NCI-H2081 (cell line): ENCODE measurements around the gene LRP1.

Source experiments
- DNase-seq, 2 experiments: peaks; one replicate each; lab custom pipeline; 2025; lab: John Stamatoyannopoulos, UW

Gene LRP1

DNA sequence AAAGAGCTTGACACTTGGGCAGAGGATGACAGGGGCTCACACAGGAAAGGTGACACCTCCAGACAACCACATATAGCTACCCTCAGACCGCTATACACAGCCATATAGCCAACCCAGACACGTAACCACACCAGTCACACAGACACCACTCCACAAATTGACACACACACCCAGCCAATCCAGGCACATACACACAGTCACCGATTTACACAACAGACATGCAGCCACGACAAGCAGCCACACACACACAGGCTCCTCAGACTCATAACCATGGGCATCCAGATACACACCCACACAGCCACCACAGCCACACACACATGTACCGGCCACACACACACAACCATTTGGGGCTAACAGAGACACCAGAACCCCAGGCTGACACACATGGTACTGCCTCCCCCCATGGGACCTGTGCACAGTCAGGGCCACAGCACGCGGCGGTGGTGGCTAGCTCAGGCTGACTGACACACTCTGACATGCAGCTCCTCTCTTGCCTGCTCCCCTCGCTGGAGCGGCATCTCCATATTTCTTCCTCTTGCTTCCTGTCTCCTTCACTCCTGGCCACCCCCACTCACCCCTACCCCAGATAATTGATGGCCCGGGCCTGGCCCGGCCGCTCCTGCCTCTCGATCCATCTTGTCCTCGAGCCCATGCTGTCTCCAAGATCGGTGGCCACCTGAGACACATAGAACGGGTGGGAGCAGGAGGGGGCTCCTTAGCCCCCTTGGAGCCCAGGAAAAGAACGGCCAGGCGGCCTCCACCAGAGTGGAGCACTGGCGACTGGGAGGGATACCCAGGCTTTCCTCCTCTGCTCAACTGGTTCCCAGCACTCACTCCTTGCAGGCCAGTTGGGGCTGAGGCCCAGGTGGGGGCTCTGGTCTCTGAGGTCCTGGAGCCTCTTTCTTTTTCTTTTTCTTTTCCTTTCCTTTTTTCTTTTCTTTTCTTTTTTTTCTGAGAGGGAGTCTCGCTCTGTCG is 95.2 kb downstream of the LRP1 start:
- no peak for DNase-seq

DNA sequence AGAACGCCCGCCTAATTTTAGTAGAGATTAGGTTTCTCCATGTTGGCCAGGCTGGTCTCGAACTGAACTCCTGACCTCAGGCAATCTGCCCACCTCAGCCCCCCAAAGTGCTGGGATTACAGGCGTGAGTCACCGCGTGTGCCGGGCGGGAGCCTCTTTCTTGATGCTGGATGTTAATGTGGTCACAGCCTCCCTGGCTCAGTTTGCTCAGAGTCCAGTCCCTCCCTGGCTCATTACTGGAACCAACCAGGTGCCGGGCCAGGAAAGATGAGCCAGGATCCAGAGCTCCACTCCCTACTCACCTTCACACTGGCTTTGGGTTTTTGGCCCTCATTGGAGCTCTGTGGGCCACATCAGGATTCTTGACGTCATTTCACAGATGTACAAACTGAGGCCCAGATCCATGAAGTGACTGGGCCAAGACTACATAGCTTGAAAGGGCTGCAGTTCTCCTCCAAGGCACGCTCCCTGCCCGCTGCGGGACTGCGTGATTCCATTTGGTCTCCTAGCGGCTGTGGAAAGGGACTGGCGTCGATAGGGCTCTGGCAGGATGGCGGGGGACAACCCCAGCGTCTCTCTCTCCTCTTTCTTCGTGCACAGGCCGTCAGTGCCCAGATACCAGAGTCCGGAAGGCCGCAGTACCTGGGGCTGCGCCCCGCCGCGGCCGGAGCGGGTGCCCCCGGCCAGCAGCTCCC is 96.1 kb downstream of the LRP1 start:
- DNase-seq, result no peak

DNA sequence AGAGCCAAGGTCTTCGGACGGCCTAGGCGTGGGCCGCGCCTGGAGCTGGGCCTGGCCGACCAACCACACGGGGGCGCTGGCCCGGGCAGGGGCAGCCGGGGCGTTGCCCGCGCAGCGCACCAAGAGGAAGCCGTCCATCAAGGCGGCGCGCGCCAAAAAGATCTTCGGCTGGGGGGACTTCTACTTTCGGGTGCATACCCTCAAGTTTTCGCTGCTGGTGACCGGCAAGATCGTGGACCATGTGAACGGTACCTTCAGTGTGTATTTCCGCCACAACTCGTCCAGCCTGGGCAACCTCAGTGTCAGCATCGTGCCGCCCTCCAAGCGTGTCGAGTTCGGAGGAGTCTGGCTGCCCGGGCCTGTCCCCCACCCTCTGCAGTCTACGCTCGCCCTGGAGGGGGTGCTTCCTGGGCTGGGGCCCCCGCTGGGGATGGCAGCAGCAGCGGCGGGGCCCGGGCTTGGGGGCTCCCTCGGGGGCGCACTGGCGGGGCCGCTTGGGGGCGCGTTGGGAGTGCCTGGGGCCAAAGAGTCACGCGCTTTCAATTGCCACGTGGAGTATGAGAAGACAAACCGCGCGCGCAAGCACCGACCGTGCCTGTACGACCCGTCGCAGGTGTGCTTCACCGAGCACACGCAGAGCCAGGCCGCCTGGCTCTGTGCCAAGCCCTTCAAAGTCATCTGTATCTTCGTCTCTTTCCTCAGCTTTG is 96.8 kb downstream of the LRP1 start:
- no peak for DNase-seq

DNA sequence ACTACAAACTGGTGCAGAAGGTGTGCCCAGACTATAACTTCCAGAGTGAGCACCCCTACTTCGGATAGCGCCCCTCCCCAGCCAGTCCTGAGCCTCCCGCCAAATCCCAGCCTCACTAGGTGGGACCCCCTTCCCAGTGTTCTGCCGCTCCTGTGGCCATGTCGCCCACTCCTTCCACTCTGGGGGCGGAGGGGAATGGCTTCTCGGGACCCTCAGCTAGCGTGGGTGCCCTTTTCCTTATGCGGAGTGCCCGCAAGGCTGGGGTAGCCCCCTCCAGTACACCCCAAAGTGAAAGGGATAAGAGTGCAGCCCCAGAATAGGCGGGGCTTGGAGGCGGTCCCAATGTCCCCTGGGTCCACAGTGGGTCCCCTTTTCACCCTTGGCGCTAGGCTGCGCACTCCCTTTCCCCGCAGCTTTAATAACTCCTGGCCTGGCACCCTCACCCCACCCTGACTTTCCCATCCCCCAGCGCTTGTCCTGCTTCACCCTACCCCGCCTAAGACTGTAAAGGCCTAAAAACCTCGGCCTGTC is 97.5 kb downstream of the LRP1 start:
- DNase-seq, result no peak

DNA sequence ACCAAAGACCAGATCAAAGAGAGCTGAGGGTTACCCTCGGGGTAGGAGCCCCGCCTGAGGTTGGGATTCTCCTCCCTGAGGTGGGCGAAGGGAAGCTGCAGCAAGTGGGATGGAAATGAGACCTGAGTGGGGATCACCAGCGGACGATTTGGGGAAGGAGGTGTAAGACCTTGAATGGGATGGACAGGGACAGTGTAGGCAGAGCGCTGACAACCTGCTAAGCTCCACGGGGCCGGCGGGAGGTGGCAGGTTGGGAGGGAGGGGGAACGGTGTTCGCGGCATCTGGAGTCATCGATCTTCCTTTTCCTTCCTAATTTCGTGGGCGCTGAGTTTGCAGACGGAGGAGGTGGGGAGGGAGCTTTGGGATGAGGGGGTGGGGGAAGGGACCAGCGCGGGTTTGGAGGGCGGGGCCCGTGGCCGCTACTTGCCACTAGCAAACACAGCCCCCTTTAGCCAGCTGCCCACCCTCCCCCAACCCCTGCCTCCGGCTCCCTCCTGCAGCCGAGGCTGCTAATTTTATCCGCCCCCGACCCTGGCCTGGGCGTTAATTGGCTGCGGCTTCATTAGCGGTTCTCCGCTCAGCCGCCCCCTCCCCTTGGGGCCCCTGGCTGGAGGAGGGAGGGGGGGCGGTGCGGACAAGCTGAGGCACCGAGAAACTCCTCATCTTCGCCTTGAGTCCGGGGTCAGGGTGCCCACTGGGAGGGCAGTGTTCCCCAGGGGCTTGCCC is 98.5 kb downstream of the LRP1 start:
- no peak for DNase-seq

DNA sequence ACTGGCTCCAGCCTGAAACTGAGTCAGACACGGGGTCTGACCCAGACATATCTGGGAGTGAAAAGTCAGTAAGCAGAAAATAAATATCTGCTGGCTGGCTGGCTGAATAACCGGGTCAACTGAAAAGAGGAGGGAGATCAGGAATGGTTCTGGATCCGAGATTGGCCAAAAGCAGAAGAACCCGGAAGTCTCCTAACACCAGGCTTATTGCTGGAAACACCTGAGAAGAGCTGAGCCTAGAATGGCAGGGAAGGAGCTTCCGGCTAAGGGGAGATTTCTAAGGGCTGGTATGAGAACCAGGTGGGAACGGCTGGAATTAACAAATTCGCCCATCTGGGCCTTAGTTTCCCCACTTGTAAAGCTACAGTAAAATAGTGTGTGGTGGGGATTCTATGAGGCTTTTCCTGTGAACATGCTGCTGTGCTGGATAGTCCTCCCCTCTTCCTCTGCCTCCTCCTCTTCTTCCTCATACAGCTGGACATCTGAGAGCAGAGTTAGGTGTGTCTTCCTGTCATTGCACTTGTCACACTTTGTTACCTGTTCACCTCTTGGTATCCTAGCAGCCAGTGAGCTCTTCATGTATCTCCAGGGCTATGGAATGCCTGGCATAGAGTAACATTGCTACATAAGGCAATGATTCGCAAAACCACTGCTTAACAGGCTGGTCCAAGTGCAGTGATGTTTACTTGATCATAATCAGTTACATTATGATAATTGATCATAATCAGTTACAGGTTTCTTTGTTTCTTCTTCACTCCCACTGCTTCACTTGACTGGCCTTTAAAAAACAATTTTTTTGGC is 99.2 kb downstream of the LRP1 start:
- no peak for DNase-seq

DNA sequence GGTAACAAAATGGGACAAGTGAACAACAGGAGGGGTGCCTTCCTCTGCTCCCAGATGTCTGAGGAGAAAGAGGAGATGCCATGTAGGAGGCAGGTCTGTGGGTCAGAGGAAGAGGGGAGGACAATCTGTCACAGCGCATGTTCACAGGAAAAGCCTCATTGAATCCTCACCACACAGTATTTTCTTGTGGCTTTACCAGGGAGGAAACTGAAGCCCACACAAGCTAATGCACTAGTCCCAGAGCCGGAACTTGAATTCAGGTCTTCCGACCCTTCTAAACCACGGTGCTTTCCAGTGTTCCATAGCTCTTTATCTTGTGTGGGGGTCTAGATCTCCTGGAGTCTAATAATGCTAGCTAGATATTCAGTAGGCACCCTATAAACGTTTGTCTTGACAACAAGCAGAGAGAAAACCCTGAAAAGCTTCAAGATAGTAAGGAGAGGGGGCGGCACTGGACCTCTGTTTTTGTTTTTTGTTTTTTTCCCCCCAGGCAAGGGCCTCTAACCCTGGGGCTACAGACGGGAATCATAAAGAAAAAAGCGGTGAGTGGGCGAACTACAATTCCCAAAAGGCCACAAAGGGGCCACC is 100.9 kb downstream of the LRP1 start:
- no peak for DNase-seq

DNA sequence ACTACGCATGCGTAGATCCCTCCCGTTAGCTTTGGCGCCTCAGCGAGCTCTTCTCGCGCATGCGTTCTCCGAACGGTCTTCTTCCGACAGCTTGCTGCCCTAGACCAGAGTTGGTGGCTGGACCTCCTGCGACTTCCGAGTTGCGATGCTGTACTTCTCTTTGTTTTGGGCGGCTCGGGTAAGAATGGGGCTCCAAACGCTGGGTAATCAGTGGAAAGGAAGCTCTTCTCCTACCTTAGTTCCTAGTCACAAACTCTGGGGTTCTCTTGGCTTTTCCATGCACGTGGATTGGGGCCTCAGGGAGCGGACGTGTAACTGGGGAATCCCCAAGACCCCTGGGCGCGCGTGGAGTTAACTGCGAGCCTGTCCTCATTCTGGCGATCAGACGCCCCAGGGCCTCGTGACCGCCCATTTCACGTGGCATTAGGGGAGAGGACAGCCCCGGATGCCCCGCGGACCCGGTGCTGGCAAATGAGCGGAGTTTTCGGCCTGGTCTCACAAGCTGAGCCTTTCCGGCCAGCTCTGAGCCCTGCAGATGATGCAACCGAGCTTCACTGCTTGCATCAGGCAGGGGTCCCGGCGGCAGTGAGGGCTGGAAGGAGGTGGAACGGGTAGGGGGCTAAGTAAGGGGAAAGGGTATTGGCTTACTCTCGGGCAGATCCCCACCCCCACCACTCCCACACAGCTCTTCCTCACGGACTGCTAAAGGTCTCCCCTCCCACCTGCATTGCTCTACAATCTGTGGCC is 101.5 kb downstream of the LRP1 start, which contains the start of gene SHMT2:
Gene SHMT2 (plus strand): TSS at position 78 of the 747 bp plus-strand sequence. CDS start 68 bp downstream, at position 146.
- peak; percentile 94 to 97 for DNase-seq

DNA sequence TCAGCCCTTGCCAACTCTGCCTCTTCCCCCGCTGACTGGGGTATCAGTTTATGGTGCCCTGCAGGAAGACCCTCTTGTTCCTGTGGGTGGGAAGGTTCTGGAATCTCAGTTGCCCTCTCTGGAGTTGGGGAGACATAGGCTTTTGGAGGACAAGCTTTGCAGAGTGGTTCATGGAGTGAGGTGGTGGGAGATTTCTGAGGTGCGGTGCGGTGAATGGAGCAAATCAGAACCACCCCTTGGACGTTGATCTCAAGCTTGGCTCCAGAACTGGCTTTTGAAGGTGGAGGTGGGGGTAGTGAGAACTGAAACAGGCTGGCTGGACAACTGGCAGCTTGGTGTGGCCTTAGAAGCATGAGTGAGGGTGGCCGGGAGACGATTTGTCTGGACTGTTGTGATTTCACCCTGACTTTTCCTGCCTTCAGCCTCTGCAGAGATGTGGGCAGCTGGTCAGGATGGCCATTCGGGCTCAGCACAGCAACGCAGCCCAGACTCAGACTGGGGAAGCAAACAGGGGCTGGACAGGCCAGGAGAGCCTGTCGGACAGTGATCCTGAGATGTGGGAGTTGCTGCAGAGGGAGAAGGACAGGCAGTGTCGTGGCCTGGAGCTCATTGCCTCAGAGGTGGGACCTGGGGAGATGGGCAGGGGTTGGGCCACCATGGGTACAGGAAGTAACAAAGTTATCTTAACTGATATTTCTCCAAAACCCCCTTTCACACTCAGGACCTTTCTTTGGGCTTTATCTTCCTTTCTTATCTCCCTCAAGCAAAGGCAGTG is 102.3 kb downstream of the LRP1 start:
- DNase-seq, result no peak

DNA sequence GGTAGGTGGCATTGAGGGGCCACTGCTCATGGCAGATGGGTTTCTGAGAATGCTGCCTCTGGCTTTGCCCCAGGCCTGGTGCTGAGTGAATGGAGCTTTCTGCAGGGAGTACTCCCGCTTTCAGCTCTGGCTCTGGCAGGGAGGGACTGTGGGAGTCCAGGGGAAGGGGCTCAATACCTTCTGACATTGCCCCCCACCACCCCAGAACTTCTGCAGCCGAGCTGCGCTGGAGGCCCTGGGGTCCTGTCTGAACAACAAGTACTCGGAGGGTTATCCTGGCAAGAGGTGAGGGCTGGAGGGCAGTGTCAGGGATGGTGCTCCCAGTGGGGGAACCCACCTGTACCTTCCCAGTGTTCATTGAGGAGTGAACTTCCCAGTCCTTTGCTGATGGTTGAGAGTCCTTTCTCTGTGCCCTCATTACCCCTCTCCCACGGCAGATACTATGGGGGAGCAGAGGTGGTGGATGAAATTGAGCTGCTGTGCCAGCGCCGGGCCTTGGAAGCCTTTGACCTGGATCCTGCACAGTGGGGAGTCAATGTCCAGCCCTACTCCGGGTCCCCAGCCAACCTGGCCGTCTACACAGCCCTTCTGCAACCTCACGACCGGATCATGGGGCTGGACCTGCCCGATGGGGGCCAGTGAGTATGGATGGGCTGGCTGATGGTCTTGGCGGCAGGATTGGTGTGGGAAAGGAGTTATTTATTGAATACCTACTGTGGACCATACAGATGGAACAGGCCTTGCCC is 103.2 kb downstream of the LRP1 start:
- DNase-seq, result no peak

DNA sequence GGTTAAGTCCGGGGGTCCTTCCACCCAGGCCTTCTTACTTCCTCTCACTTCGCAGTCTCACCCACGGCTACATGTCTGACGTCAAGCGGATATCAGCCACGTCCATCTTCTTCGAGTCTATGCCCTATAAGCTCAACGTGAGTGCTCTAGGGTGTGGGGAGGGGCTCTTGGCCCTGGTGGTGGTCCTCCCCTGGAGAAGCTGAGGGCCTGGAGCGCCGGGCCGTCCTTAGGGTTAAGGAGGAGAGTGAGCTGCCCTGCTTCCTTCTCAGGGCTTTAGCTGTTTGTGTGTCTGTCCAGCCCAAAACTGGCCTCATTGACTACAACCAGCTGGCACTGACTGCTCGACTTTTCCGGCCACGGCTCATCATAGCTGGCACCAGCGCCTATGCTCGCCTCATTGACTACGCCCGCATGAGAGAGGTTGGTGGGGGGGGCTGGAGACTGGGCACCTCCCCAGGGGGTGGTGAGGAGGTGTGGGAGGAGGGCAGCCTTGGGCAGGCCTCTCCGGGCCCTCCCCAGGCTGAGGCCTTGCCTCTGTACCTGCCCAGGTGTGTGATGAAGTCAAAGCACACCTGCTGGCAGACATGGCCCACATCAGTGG is 104.0 kb downstream of the LRP1 start:
- DNase-seq, result no peak

DNA sequence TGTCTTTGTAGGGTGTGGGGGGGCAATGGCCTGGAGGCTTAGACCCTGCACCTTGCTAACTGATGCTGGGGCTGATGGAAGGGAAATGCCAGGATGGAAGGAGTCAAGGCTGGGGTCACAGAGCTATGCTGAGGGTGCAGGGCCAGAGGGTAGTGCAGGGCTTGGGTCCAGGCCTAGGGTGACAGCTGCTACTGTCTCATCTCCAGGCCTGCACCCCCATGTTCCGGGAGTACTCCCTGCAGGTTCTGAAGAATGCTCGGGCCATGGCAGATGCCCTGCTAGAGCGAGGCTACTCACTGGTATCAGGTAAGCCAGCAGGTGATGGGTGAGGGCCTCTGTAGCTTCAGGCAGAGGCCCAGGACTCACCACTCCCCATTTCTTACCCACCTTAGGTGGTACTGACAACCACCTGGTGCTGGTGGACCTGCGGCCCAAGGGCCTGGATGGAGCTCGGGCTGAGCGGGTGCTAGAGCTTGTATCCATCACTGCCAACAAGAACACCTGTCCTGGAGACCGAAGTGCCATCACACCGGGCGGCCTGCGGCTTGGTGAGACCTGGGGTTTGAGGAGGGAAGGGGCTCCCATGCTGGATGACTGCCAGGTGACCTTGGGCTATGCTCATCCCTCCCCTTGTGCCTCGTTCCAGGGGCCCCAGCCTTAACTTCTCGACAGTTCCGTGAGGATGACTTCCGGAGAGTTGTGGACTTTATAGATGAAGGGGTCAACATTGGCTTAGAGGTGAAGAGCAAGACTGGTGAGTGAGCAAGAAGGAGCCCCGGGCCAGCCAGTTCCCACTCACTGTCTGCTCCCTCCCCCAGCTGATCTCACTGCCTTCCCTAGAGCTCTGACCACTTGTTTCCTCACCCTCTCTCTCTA is 105.3 kb downstream of the LRP1 start:
- DNase-seq, result no peak

DNA sequence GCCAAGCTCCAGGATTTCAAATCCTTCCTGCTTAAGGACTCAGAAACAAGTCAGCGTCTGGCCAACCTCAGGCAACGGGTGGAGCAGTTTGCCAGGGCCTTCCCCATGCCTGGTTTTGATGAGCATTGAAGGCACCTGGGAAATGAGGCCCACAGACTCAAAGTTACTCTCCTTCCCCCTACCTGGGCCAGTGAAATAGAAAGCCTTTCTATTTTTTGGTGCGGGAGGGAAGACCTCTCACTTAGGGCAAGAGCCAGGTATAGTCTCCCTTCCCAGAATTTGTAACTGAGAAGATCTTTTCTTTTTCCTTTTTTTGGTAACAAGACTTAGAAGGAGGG is 105.9 kb downstream of the LRP1 start:
- no peak for DNase-seq

DNA sequence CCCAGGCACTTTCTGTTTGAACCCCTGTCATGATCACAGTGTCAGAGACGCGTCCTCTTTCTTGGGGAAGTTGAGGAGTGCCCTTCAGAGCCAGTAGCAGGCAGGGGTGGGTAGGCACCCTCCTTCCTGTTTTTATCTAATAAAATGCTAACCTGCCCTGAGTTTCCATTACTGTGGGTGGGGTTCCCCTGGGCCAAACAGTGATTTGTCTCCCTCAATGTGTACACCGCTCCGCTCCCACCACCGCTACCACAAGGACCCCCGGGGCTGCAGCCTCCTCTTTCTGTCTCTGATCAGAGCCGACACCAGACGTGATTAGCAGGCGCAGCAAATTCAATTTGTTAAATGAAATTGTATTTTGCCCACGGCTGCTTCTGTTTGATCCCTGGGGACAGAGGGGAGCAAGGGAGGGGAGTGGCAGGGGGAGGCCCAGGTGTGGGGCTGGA is 106.3 kb downstream of the LRP1 start:
- no peak for DNase-seq

DNA sequence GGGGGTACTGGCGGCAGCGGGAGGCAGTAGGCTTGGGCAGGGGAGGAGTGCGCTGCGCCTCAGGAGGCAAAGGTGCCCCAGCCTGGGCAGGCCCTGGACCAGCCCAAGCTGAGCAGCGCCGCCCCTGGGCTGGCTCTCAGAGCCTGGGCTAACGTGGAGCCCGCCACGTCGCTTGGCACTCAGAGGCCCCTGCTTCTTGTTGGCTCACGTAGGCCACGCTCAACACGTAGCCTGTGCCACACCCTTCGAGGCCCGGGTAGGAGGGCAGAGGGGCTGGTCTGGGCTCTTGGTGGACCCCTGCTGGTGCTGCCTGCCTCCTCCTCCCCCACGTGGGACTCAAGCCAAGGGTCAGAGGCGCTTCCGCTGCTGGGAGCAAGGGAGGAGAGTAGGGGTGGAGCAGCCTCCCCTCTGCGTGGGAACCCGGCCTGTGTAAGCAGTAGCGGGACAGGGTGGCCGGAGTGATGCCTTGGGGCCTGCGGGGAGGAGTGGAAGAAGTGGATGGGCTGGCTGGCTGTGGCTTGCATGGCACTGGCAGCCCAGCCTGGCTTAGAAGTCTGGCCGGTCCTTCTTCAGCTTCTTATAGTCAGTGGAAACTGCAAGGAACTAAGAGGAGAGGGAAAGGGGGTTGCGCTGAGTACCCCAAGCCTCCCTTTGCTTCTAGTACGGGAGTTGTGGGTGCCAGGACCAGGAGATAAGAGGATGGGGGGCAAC is 106.9 kb downstream of the LRP1 start:
- DNase-seq, result peak in 1 of 2 experiments; percentile 43

DNA sequence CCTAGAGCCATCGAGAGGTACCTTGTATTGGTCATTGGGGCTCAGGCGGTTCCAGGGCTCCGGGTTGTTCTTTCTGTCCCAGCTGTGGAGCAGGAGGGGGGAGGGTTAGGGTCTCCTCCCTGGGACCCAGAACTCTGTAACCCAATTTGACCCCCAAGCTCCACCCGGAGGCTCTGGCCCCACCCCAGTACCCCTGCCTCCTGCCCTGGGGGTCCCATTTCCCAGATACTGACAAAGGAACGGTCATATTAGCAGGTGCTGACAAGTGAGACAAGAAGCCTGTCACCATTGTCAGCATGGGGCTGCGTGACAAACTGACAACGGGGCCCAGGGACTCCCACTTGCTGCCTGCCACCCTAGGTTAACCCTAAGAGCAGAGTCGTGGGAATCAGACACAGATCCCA is 107.4 kb downstream of the LRP1 start:
- DNase-seq, result no peak
